IMR-90 (cell line): ENCODE data around the gene FGFRL1. TPM values are rescaled to one million over a fixed set of nuclear protein-coding genes. Genes with fewer than 3 reads are reported as not detected.

Source experiments
- ATAC-seq: fragments of 200-7000 bp; cut with Tn5 transposase; 2 replicates; pipeline ENCODE4 v1.9.1; 2020; ENCODE audit warnings: low read depth, mild to moderate bottlenecking, moderate library complexity
- BruUV-seq: library from RNA; stranded (reverse); fragments of 400-500 nt; replicated peaks from 2 replicates; lab custom pipeline; 2021; lab: Mats Ljungman, UMichigan
- CTCF ChIA-PET: fragments of 300-600 bp; formaldehyde crosslinking; extraction: SDS; loops from one replicate; lab custom pipeline; 2021; ENCODE audit warnings: antibody characterized with exemption; lab: Yijun Ruan, JAX
- POLR2A ChIA-PET: fragments of 300-600 bp; sonication (Branson Sonifier 250); formaldehyde crosslinking; loops from one replicate; lab custom pipeline; 2022; ENCODE audit warnings: antibody characterized with exemption; ENCODE audit not compliant: unreplicated experiment; lab: Charles Lee
- DNase-seq: peaks from one replicate; pipeline ENCODE4 v3.0.0; 2013
- H2AFZ ChIP-seq: replicated peaks from 2 replicates; pipeline ENCODE3; 2013; ENCODE audit warnings: low read length, mild to moderate bottlenecking; ENCODE audit not compliant: poor library complexity
- H2AK5ac ChIP-seq: 2 replicates; pipeline ENCODE4 v1.6.1; 2013; ENCODE audit warnings: low read depth, low read length, inconsistent platforms
- H2AK9ac ChIP-seq: replicated peaks from 2 replicates; pipeline ENCODE3; 2013; ENCODE audit warnings: mild to moderate bottlenecking, low read depth, low read length, moderate library complexity; ENCODE audit not compliant: poor library complexity
- H2BK120ac ChIP-seq: 2 replicates; pipeline ENCODE4 v1.6.1; 2013; ENCODE audit warnings: low read depth, low read length, inconsistent platforms
- H2BK15ac ChIP-seq: 3 replicates; pipeline ENCODE4 v1.6.1; 2013; ENCODE audit warnings: low read depth, low read length, inconsistent platforms
- H2BK20ac ChIP-seq: 2 replicates; pipeline ENCODE4 v1.6.1; 2013; ENCODE audit warnings: low read depth, mild to moderate bottlenecking, inconsistent platforms, low read length, moderate library complexity
- H2BK5ac ChIP-seq: 2 replicates; pipeline ENCODE4 v1.6.1; 2013; ENCODE audit warnings: mild to moderate bottlenecking, low read depth, low read length, inconsistent platforms; ENCODE audit not compliant: poor library complexity, severe bottlenecking
- H3K14ac ChIP-seq: replicated peaks from 2 replicates; pipeline ENCODE4 v1.6.1; 2013; ENCODE audit warnings: low read depth, low read length, inconsistent platforms
- H3K18ac ChIP-seq: 2 replicates; pipeline ENCODE4 v1.6.1; 2013; ENCODE audit warnings: low read depth, low read length, control low read depth
- H3K23ac ChIP-seq: 2 replicates; pipeline ENCODE4 v1.6.1; 2013; ENCODE audit warnings: low read depth, low read length, inconsistent platforms
- H3K27ac ChIP-seq: 2 replicates; pipeline ENCODE4 v1.5.1; 2013; ENCODE audit warnings: mild to moderate bottlenecking, control low read depth, low read length; ENCODE audit not compliant: insufficient read depth
- H3K27me3 ChIP-seq: 2 replicates; pipeline ENCODE4 v1.6.1; 2013; ENCODE audit warnings: low read length; ENCODE audit not compliant: control insufficient read depth, insufficient read depth
- H3K36me3 ChIP-seq: 2 replicates; pipeline ENCODE4 v1.6.1; 2013; ENCODE audit warnings: low read length, mixed read lengths; ENCODE audit not compliant: control insufficient read depth, insufficient read depth
- H3K4ac ChIP-seq: 2 replicates; pipeline ENCODE4 v1.6.1; 2013; ENCODE audit warnings: low read depth, low read length, inconsistent platforms
- H3K4me1 ChIP-seq: 2 replicates; pipeline ENCODE4 v1.6.1; 2013; ENCODE audit warnings: low read length, mixed read lengths; ENCODE audit not compliant: control insufficient read depth, insufficient read depth
- H3K4me2 ChIP-seq: 2 replicates; pipeline ENCODE4 v1.6.1; 2013; ENCODE audit warnings: low read depth, mild to moderate bottlenecking, control low read depth, low read length, moderate library complexity
- H3K4me3 ChIP-seq: 2 replicates; pipeline ENCODE4 v1.5.1; 2013; ENCODE audit warnings: low read depth, mild to moderate bottlenecking, control low read depth, low read length, moderate library complexity; ENCODE audit not compliant: insufficient read depth
- H3K56ac ChIP-seq: 2 replicates; pipeline ENCODE4 v1.6.1; 2013; ENCODE audit warnings: low read length, inconsistent platforms; ENCODE audit not compliant: insufficient read depth; ENCODE audit errors: extremely low read depth
- H3K79me1 ChIP-seq, 2 experiments: 2 replicates each; pipeline ENCODE4 v1.6.1; 2013; ENCODE audit warnings: low read length in 2 of 2, inconsistent platforms in 1 of 2, low read depth in 1 of 2
- H3K9ac ChIP-seq: 2 replicates; pipeline ENCODE4 v1.6.1; 2013; ENCODE audit warnings: low read depth, low read length, control low read depth
- H3K9me1 ChIP-seq: 2 replicates; pipeline ENCODE4 v1.6.1; 2013; ENCODE audit warnings: low read length, inconsistent platforms; ENCODE audit not compliant: insufficient read depth
- H3K9me3 ChIP-seq: 2 replicates; pipeline ENCODE4 v1.6.1; 2013; ENCODE audit warnings: low read length; ENCODE audit not compliant: control insufficient read depth, insufficient read depth
- H4K20me1 ChIP-seq: 2 replicates; pipeline ENCODE4 v1.6.1; 2013; ENCODE audit warnings: low read length, inconsistent platforms; ENCODE audit not compliant: insufficient read depth
- H4K5ac ChIP-seq: 2 replicates; pipeline ENCODE4 v1.6.1; 2013; ENCODE audit warnings: mild to moderate bottlenecking, low read depth, low read length, control low read depth
- H4K8ac ChIP-seq, 2 experiments: 2 replicates each; pipeline ENCODE4 v1.6.1; 2013; ENCODE audit warnings: low read depth in 2 of 2, low read length in 2 of 2, control low read depth in 1 of 2, inconsistent platforms in 1 of 2
- H4K91ac ChIP-seq: 2 replicates; pipeline ENCODE4 v1.6.1; 2013; ENCODE audit warnings: low read depth, low read length, inconsistent platforms; ENCODE audit not compliant: insufficient read depth
- CEBPB ChIP-seq: IDR thresholded peaks from 2 replicates; pipeline ENCODE4 v1.6.1; 2012; ENCODE audit warnings: low read depth, low read length, improper control_type of control experiment
- CHD1 ChIP-seq: IDR thresholded peaks from 2 replicates; pipeline ENCODE4 v1.6.1; 2012; ENCODE audit warnings: low read depth, low read length, improper control_type of control experiment
- CTCF ChIP-seq: conservative IDR thresholded peaks from 2 replicates; pipeline ENCODE4 v1.5.1; 2012; ENCODE audit warnings: mild to moderate bottlenecking, low read depth, low read length, improper control_type of control experiment
- FOS ChIP-seq: fragments of 150-350 bp; IDR thresholded peaks from 2 replicates; pipeline ENCODE4 v1.6.1; 2016; ENCODE audit warnings: low read depth, low read length
- MAFK ChIP-seq: IDR thresholded peaks from 2 replicates; pipeline ENCODE4 v1.6.1; 2012; ENCODE audit warnings: low read depth, low read length, improper control_type of control experiment
- MAZ ChIP-seq: IDR thresholded peaks from 2 replicates; pipeline ENCODE4 v1.6.1; 2012; ENCODE audit warnings: low read depth, mild to moderate bottlenecking, low read length, improper control_type of control experiment, moderate library complexity, borderline replicate concordance
- MXI1 ChIP-seq: IDR thresholded peaks from 2 replicates; pipeline ENCODE4 v1.6.1; 2012; ENCODE audit warnings: low read depth, mild to moderate bottlenecking, low read length, moderate library complexity, borderline replicate concordance
- NFE2L2 ChIP-seq: fragments of 150-350 bp; IDR thresholded peaks from 2 replicates; pipeline ENCODE4 v1.6.1; 2016; ENCODE audit warnings: low read depth, mild to moderate bottlenecking, low read length
- POLR2A ChIP-seq: IDR thresholded peaks from 2 replicates; pipeline ENCODE4 v1.6.1; 2012; ENCODE audit warnings: mild to moderate bottlenecking, low read depth, low read length
- RAD21 ChIP-seq: IDR thresholded peaks from 2 replicates; pipeline ENCODE4 v1.6.1; 2012; ENCODE audit warnings: low read length, improper control_type of control experiment
- RCOR1 ChIP-seq: IDR thresholded peaks from 2 replicates; pipeline ENCODE4 v1.6.1; 2012; ENCODE audit warnings: mild to moderate bottlenecking, low read length, improper control_type of control experiment; ENCODE audit not compliant: insufficient replicate concordance
- USF2 ChIP-seq: fragments of 150-350 bp; IDR thresholded peaks from 2 replicates; pipeline ENCODE4 v1.6.1; 2017; ENCODE audit warnings: mild to moderate bottlenecking, antibody characterized with exemption, low read length, low read depth
- WGBS, 2 experiments: methylation state at CpG; one replicate each; pipeline versions ENCODE4 v1.1.5 to v1.1.7; 2013; ENCODE audit warnings: missing lambda C conversion rate in 2 of 2; ENCODE audit not compliant: insufficient read length in 1 of 2; ENCODE audit errors: extremely low coverage in 2 of 2; 5-methylcytosine and 5-hydroxymethylcytosine counted together
- dilution Hi-C: fragments of 300-500 bp; cut with HindIII; formaldehyde crosslinking; loops from one replicate; pipeline ENCODE4 v1.14.3; 2018; ENCODE audit warnings: low sequenced_read_pairs; ENCODE audit not compliant: unreplicated experiment
- in situ Hi-C: fragments of 300-500 bp; cut with MboI; formaldehyde crosslinking; loops from 3 replicates; pipeline ENCODE4 v1.14.3; 2019; ENCODE audit warnings: low sequenced_read_pairs, inconsistent platforms, mixed read lengths
- intact Hi-C: fragments of 100-400 bp; cut with micrococcal nuclease; formaldehyde crosslinking; loops from 2 replicates; pipeline ENCODE4 v1.10.0; 2022
- polyA plus RNA-seq, 3 experiments: library from polyadenylated mRNA; depleted of rRNA; stranded (reverse); fragments of >200 nt; gene quantifications; 2 replicates each; pipeline ENCODE4 v1.2.3, GENCODE V29; 2012; ENCODE audit warnings: low replicate concordance in 1 of 3
- total RNA-seq: library from RNA; depleted of rRNA; stranded (reverse); fragments of >200 nt; gene quantifications from 2 replicates; pipeline ENCODE4 v1.2.3, GENCODE V29; 2012

Gene FGFRL1
- total and polyA plus RNA-seq, 2 of the 4 experiments (the other 2 are of a cell fraction): 49.3 to 78.8 TPM

GRCh38 chr4:967113-968104, 44.0 kb upstream of the FGFRL1 start:
- Histone ChIP-seq H3K27ac (no peak overlapping the region), H2BK15ac (no peak overlapping the region), H4K91ac (no peak overlapping the region), H4K5ac (no peak overlapping the region), H3K79me1 (peaks cover 13 to 19% of the 10 kb centered on the region in 2 experiments; a peak in 3 of 4 replicates), H3K4me1 (peaks cover 4% of the 10 kb centered on the region; the same call in 1 of the 2 replicates), H4K8ac (no peak overlapping the region), H3K4me3 (no peak overlapping the region), H3K9me3 (no peaks in the 10 kb centered on the region), H3K9ac (no peak overlapping the region), H3K4me2 (no peak overlapping the region), H3K36me3 (peaks cover 40% of the 10 kb centered on the region; the same call in 1 of the 2 replicates), H2BK120ac (no peak overlapping the region), H3K9me1 (no peaks in the 10 kb centered on the region; the same call in 1 of the 2 replicates), H2BK20ac (no peak overlapping the region), H3K56ac (no peak overlapping the region), H3K18ac (no peak overlapping the region), H2AK9ac (peak overlapping the region; percentile 8), H2AFZ (no peak overlapping the region), H3K14ac (no peak overlapping the region), H2BK5ac (no peak overlapping the region), H3K27me3 (no peaks in the 10 kb centered on the region), H3K4ac (no peak overlapping the region), H4K20me1 (peaks cover 25% of the 10 kb centered on the region), H3K23ac (no peak overlapping the region), H2AK5ac (no peak overlapping the region)
- POLR2A ChIA-PET: no interaction called here
- dilution Hi-C loops (no loop called here), intact Hi-C loops (no loop called here), in situ Hi-C loops (no loop called here)
- no TSS peak for BruUV-seq
- TF ChIP-seq MXI1 (no peak), RAD21 (no peak), CEBPB (no peak), FOS (no peak), MAFK (no peak), NFE2L2 (no peak), CTCF (no peak), USF2 (no peak), MAZ (no peak), POLR2A (no peak), RCOR1 (no peak), CHD1 (no peak)
- 60% methylated on average over 28 of the region's 76 CpGs; no CpG with 5 or more reads in 1 of the 2 experiments for WGBS, 2 experiments
- ATAC-seq (no peak), DNase-seq (no peak)
- CTCF ChIA-PET: no interaction called here
